Natural killer cell treated with Interleukin-12 subunit alpha and Interleukin-12 subunit beta and Interleukin-15 and Interleukin-18, amount 100 ng/mL, for 72 hours (primary cell): Measurements from ENCODE around the gene PDE6B. TPM values are rescaled to one million over a fixed set of nuclear protein-coding genes. Genes with fewer than 3 reads are reported as not detected.
"Not testable (repeated sequence)": the region's sequence is repeated elsewhere in the genome, so short reads cannot be mapped to it uniquely, and the experiment has no call there.

ENCODE experiments used
- ATAC-seq, 2 donors: fragments of 150-1000 bp; cut with Tn5 transposase in 1 of 2; sonication (Bioruptor Pico), chemical (Tn5 transposase) in 1 of 2; 2 replicates each; pipeline ENCODE4 v1.10.0; 2021
- DNase-seq: peaks from one replicate; pipeline ENCODE4 v3.0.0; 2022; ENCODE audit warnings: low spot score
- H3K27ac Mint-ChIP-seq, 2 donors: 1 replicate in 1 of 2; 2 replicates in 1 of 2; pipeline ENCODE4 v1.8.0; 2022; ENCODE audit warnings: mixed read lengths in 2 of 2, mild to moderate bottlenecking in 1 of 2, moderate library complexity in 1 of 2
- H3K27me3 Mint-ChIP-seq, 2 donors: 1 replicate in 1 of 2; 2 replicates in 1 of 2; pipeline ENCODE4 v1.8.0; 2022; ENCODE audit warnings: mixed read lengths in 2 of 2
- H3K36me3 Mint-ChIP-seq: one replicate; pipeline ENCODE4 v1.8.0; 2022; ENCODE audit warnings: mixed read lengths
- H3K4me1 Mint-ChIP-seq, 2 donors: 1 replicate in 1 of 2; 2 replicates in 1 of 2; pipeline ENCODE4 v1.8.0; 2022; ENCODE audit warnings: low read depth in 2 of 2, mixed read lengths in 2 of 2, mild to moderate bottlenecking in 1 of 2
- H3K4me3 Mint-ChIP-seq: one replicate; pipeline ENCODE4 v1.8.0; 2022; ENCODE audit warnings: mixed read lengths
- H3K9me3 Mint-ChIP-seq: 2 replicates; pipeline ENCODE4 v1.8.0; 2022; ENCODE audit warnings: mixed read lengths
- total RNA-seq, 2 donors: library from RNA; stranded (reverse); gene quantifications; one replicate each; pipeline ENCODE4 v1.2.3, GENCODE V29; 2022

PDE6B gene
- total RNA-seq, 2 donors from 2014 or later: 14.1 to 14.8 TPM

- Mint-ChIP-seq H3K9me3 (no peaks in the 10 kb centered on the region), H3K4me1 (peaks cover 19 to 21% of the 10 kb centered on the region in 2 donors)
These were observed 74.6 kb downstream of the PDE6B start for GRCh38 chr4:699816-700580.

GRCh38 chr4:700587-701264 is 75.4 kb downstream of the PDE6B start:
- no peak for ATAC-seq
- peak overlapping the region; percentile 46 for H3K4me3 Mint-ChIP-seq
- peak overlapping the region; percentile 61 to 90 for H3K27ac Mint-ChIP-seq
- no peaks in the 10 kb centered on the region for H3K9me3 Mint-ChIP-seq
- H3K4me1 Mint-ChIP-seq: peaks cover 19 to 24% of the 10 kb centered on the region in 2 donors
- peaks cover 0 to 2% of the 10 kb centered on the region in 2 donors for H3K27me3 Mint-ChIP-seq
- DNase-seq: no peak
- no peaks in the 10 kb centered on the region for H3K36me3 Mint-ChIP-seq

More at GRCh38 chr4:699816-700580, 74.6 kb downstream of the PDE6B start:
- Mint-ChIP-seq H3K27ac (peak overlapping the region; percentile 61 to 90), H3K27me3 (peaks cover 0 to 2% of the 10 kb centered on the region in 2 donors), H3K36me3 (no peaks in the 10 kb centered on the region), H3K4me3 (peak overlapping the region; percentile 63)
- peak in 1 of 2 donors; percentile 41 for ATAC-seq
- no peak for DNase-seq

- Mint-ChIP-seq H3K4me1 (peaks cover 19 to 24% of the 10 kb centered on the region in 2 donors), H3K27me3 (no peaks in the 10 kb centered on the region), H3K4me3 (no peak overlapping the region), H3K9me3 (no peaks in the 10 kb centered on the region), H3K27ac (no peak overlapping the region), H3K36me3 (no peaks in the 10 kb centered on the region)
- ATAC-seq (no peak), DNase-seq (no peak)
These were observed 77.3 kb downstream of the PDE6B start for GRCh38 chr4:702618-703048.

GRCh38 chr4:703336-704197 is 78.2 kb downstream of the PDE6B start:
- Mint-ChIP-seq H3K27ac (no peak overlapping the region), H3K4me1 (peaks cover 21 to 23% of the 10 kb centered on the region in 2 donors), H3K36me3 (no peaks in the 10 kb centered on the region), H3K4me3 (no peak overlapping the region), H3K27me3 (no peaks in the 10 kb centered on the region), H3K9me3 (no peaks in the 10 kb centered on the region)
- no peak for DNase-seq
- no peak for ATAC-seq

GRCh38 chr4:704198-704891 is 79.0 kb downstream of the PDE6B start:
- Mint-ChIP-seq H3K36me3 (no peaks in the 10 kb centered on the region), H3K9me3 (no peaks in the 10 kb centered on the region), H3K4me1 (peaks cover 21 to 25% of the 10 kb centered on the region in 2 donors), H3K27ac (no peak overlapping the region), H3K4me3 (peak overlapping the region; percentile 81), H3K27me3 (no peaks in the 10 kb centered on the region)
- DNase-seq: no peak
- no peak for ATAC-seq

GRCh38 chr4:704971-705277 is 79.6 kb downstream of the PDE6B start:
- peaks cover 23% of the 10 kb centered on the region in 2 donors for H3K4me1 Mint-ChIP-seq
- H3K27me3 Mint-ChIP-seq: no peaks in the 10 kb centered on the region
- H3K4me3 Mint-ChIP-seq: peak overlapping the region; percentile 81
- no peaks in the 10 kb centered on the region for H3K9me3 Mint-ChIP-seq
- DNase-seq (no peak), ATAC-seq (no peak)
- peak overlapping the region; percentile 68 to 77 for H3K27ac Mint-ChIP-seq
- no peaks in the 10 kb centered on the region for H3K36me3 Mint-ChIP-seq

- Mint-ChIP-seq H3K27me3 (no peaks in the 10 kb centered on the region), H3K9me3 (no peaks in the 10 kb centered on the region), H3K27ac (peak within 1 kb of the TSS; percentile 68 to 77), H3K36me3 (no peaks in the 10 kb centered on the region), H3K4me3 (peak within 1 kb of the TSS; percentile 81), H3K4me1 (peaks cover 23 to 24% of the 10 kb centered on the region in 2 donors)
- peak; percentile 98 to 99 for ATAC-seq
- DNase-seq: peak; percentile 97
These were observed 80.1 kb downstream of the PDE6B start, which contains the start of gene PCGF3 for GRCh38 chr4:705278-706082. PCGF3 (plus strand) TSS chr4:705832; CDS start chr4:733681, 27,849 bp downstream.

GRCh38 chr4:706083-706633 is 80.8 kb downstream of the PDE6B start:
- not testable (repeated sequence) for H3K36me3 Mint-ChIP-seq, ATAC-seq, H3K4me3 Mint-ChIP-seq, H3K27ac Mint-ChIP-seq, DNase-seq, H3K27me3 Mint-ChIP-seq, H3K9me3 Mint-ChIP-seq
- H3K4me1 Mint-ChIP-seq: peaks cover 19 to 23% of the 10 kb centered on the region in 2 donors

GRCh38 chr4:706834-707598 is 81.6 kb downstream of the PDE6B start:
- H3K27ac Mint-ChIP-seq: no peak overlapping the region
- H3K36me3 Mint-ChIP-seq: no peaks in the 10 kb centered on the region
- no peaks in the 10 kb centered on the region for H3K9me3 Mint-ChIP-seq
- DNase-seq (no peak), ATAC-seq (no peak)
- peaks cover 19 to 23% of the 10 kb centered on the region in 2 donors for H3K4me1 Mint-ChIP-seq
- H3K4me3 Mint-ChIP-seq: no peak overlapping the region
- no peaks in the 10 kb centered on the region for H3K27me3 Mint-ChIP-seq

- DNase-seq: no peak
- Mint-ChIP-seq H3K4me1 (peaks cover 19 to 23% of the 10 kb centered on the region in 2 donors), H3K27ac (no peak overlapping the region), H3K9me3 (no peaks in the 10 kb centered on the region), H3K36me3 (no peaks in the 10 kb centered on the region), H3K4me3 (peak overlapping the region; percentile 34), H3K27me3 (no peaks in the 10 kb centered on the region)
- ATAC-seq: no peak
These were observed 82.7 kb downstream of the PDE6B start for GRCh38 chr4:707929-708630.

GRCh38 chr4:708631-708933 is 83.2 kb downstream of the PDE6B start:
- no peaks in the 10 kb centered on the region for H3K9me3 Mint-ChIP-seq
- peak overlapping the region; percentile 34 for H3K4me3 Mint-ChIP-seq
- peaks cover 19 to 23% of the 10 kb centered on the region in 2 donors for H3K4me1 Mint-ChIP-seq
- H3K36me3 Mint-ChIP-seq: no peaks in the 10 kb centered on the region
- no peak overlapping the region for H3K27ac Mint-ChIP-seq
- DNase-seq (no peak), ATAC-seq (no peak)
- no peaks in the 10 kb centered on the region for H3K27me3 Mint-ChIP-seq
